Measurements from ENCODE around the gene NTSR1.

DNA sequence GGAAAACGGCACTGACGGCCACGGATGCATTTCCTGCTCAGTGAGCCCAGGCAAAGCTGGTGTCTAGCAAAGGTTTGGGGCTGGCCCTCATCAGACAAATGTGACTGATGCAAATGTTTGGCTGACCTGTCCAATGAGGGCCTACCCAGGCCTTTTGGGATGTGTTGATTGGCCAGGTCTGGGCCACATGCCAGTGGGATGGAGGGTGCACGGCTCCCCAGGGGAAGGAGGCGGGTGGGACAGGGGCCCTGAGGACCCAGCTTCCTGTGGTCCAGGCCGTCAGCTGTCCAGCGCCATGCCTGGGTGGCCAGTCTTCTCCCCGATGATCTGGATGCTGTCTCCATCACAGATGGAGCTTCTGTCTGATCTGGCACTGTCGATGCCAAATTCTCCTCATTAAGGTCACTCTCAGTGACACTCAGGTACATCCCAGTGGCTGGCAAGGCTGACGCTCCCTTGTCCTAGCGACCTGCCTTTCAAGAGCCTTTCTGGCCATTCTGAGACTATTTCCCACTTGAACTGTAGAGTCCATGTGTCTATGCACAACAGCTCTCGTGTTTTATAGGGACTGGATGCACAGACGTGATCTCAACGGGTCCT lies 43.0 kb downstream of the NTSR1 start:
- TF ChIP-seq, protein P1, sequence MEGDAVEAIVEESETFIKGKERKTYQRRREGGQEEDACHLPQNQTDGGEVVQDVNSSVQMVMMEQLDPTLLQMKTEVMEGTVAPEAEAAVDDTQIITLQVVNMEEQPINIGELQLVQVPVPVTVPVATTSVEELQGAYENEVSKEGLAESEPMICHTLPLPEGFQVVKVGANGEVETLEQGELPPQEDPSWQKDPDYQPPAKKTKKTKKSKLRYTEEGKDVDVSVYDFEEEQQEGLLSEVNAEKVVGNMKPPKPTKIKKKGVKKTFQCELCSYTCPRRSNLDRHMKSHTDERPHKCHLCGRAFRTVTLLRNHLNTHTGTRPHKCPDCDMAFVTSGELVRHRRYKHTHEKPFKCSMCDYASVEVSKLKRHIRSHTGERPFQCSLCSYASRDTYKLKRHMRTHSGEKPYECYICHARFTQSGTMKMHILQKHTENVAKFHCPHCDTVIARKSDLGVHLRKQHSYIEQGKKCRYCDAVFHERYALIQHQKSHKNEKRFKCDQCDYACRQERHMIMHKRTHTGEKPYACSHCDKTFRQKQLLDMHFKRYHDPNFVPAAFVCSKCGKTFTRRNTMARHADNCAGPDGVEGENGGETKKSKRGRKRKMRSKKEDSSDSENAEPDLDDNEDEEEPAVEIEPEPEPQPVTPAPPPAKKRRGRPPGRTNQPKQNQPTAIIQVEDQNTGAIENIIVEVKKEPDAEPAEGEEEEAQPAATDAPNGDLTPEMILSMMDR (conservative IDR thresholded peaks at IDR 0.05; ENCODE audit: low read depth, low read length) = no peak
- no peak for TF ChIP-seq EZH2 (IDR thresholded peaks at IDR 0.05; ENCODE audit: borderline replicate concordance, low read depth, low read length, poor library complexity, severe bottlenecking)
